Effector memory CD4-positive, alpha-beta T cell (primary cell): ENCODE measurements around the gene ZNF765.
A peak's percentile ranks its signal among the peaks of the same experiment; 100 is the strongest.
"Not testable (repeated sequence)": the region's sequence is repeated elsewhere in the genome, so short reads cannot be mapped to it uniquely, and the experiment has no call there.

Source experiments
- DNase-seq, 3 donors: peaks; one replicate each; pipeline ENCODE4 v3.0.0-alpha.2; 2020
- H3K27ac ChIP-seq: 2 replicates; pipeline ENCODE4 v1.7.0; 2013; ENCODE audit warnings: mild to moderate bottlenecking, low read length, moderate library complexity; ENCODE audit not compliant: insufficient read depth, poor library complexity, severe bottlenecking
- H3K27me3 ChIP-seq: replicated peaks from 2 replicates; pipeline ENCODE4 v1.7.0; 2013; ENCODE audit warnings: mild to moderate bottlenecking, low read length; ENCODE audit not compliant: insufficient read depth, control insufficient read depth, poor library complexity, severe bottlenecking
- H3K36me3 ChIP-seq: 2 replicates; pipeline ENCODE4 v1.7.0; 2013; ENCODE audit warnings: mild to moderate bottlenecking, low read length, moderate library complexity; ENCODE audit not compliant: control insufficient read depth, insufficient read depth
- H3K4me1 ChIP-seq: 2 replicates; pipeline ENCODE4 v1.7.0; 2013; ENCODE audit warnings: low read length, mild to moderate bottlenecking; ENCODE audit not compliant: control insufficient read depth, insufficient read depth, poor library complexity, severe bottlenecking
- H3K4me3 ChIP-seq: 2 replicates; pipeline ENCODE4 v1.7.0; 2013; ENCODE audit warnings: low read length, low read depth, mild to moderate bottlenecking; ENCODE audit not compliant: insufficient read depth, poor library complexity, severe bottlenecking
- H3K9me3 ChIP-seq: 2 replicates; pipeline ENCODE4 v1.7.0; 2013; ENCODE audit warnings: mild to moderate bottlenecking, low read length, moderate library complexity; ENCODE audit not compliant: control insufficient read depth

Gene ZNF765

DNA sequence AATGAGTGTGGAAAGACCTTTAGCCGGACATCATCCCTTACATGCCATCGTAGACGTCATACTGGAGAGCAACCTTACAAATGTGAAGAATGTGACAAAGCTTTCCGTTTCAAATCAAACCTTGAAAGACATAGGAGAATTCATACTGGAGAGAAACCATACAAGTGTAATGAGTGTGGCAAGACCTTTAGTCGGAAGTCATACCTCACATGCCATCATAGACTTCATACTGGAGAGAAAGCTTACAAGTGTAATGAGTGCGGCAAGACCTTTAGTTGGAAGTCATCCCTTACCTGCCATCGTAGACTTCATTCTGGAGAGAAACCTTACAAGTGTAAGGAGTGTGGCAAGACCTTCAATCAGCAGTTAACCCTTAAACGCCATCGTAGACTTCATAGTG is 60.9 kb downstream of the ZNF765 start:
- no peak overlapping the region for H3K4me3 ChIP-seq
- no peak for DNase-seq
- peaks cover 41% of the 10 kb centered on the region for H3K36me3 ChIP-seq
- H3K27ac ChIP-seq: no peak overlapping the region
- H3K9me3 ChIP-seq: peaks cover 51% of the 10 kb centered on the region
- no peaks in the 10 kb centered on the region for H3K4me1 ChIP-seq
- no peaks in the 10 kb centered on the region for H3K27me3 ChIP-seq

DNA sequence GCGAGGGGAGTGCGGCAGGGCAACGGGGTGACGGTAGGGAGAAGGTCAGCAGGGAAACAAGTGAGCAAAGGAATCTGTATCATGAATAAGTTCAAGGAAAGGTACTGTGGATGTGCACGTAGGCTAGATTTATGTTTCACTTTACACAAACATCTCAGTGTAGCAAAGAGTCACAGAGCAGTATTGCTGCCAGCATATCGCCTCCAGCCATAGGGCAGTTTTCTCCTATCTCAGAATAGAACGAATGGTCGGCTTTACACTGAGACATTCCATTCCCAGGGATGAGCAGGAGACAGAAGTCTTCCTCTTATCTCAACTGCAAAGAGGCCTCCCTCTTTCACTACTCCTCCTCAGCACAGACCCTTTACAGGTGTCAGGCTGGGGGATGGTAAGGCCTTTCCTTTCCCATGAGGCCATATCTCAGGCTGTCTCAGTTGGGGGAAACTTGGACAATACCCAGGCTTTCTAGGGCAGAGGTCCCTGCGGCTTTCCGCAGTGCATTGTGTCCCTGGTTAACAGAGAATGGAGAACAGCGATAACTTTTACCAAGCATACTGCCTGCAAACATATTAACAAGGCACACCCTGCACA is 65.3 kb downstream of the ZNF765 start:
- H3K9me3 ChIP-seq: peaks cover 25% of the 10 kb centered on the region
- not testable (repeated sequence) for H3K27me3 ChIP-seq, H3K27ac ChIP-seq, H3K36me3 ChIP-seq, DNase-seq, H3K4me1 ChIP-seq, H3K4me3 ChIP-seq

DNA sequence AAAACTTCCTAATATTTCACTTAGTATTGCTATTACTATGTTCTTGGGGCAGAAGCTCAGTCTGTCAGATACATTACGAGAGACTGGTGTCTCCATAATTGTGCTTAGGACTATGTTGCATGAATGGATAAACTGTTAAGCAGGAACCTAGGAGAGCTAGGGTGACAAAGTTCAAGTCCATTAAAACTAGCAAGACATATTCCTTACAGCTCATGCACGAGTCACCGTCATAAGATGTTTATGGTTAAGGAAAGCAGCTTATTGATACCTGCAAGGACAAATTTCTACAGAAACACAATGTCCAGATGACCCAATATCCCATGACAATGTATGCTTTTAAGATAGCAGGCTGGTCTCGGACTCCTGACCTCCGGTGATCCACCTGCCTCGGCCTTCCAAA is 66.9 kb downstream of the ZNF765 start:
- no peak for DNase-seq
- Histone ChIP-seq H3K9me3 (peaks cover 18% of the 10 kb centered on the region), H3K27me3 (no peaks in the 10 kb centered on the region), H3K4me3 (no peak overlapping the region), H3K4me1 (no peaks in the 10 kb centered on the region), H3K36me3 (no peaks in the 10 kb centered on the region), H3K27ac (no peak overlapping the region)

- H3K4me1 ChIP-seq: no peaks in the 10 kb centered on the region
- H3K4me3 ChIP-seq: no peak overlapping the region
- no peaks in the 10 kb centered on the region for H3K36me3 ChIP-seq
- no peaks in the 10 kb centered on the region for H3K27me3 ChIP-seq
- no peak for DNase-seq
- peaks cover 11% of the 10 kb centered on the region for H3K9me3 ChIP-seq
- no peak overlapping the region for H3K27ac ChIP-seq
These were observed 67.9 kb downstream of the ZNF765 start for GRCh38 chr19:53462861-53463260.

- no peak for DNase-seq
- no peaks in the 10 kb centered on the region for H3K36me3 ChIP-seq
- H3K27me3 ChIP-seq: no peaks in the 10 kb centered on the region
- H3K9me3 ChIP-seq: peaks cover 7% of the 10 kb centered on the region
- no peaks in the 10 kb centered on the region for H3K4me1 ChIP-seq
- no peak overlapping the region for H3K27ac ChIP-seq
- H3K4me3 ChIP-seq: no peak overlapping the region
These were observed 68.3 kb downstream of the ZNF765 start for GRCh38 chr19:53463263-53463662.

GRCh38 chr19:53466726-53467484 is 72.0 kb downstream of the ZNF765 start:
- H3K27ac ChIP-seq: peak overlapping the region; percentile 60
- no peaks in the 10 kb centered on the region for H3K27me3 ChIP-seq
- H3K4me3 ChIP-seq: peak overlapping the region; percentile 66
- no peaks in the 10 kb centered on the region for H3K4me1 ChIP-seq
- H3K36me3 ChIP-seq: no peaks in the 10 kb centered on the region
- DNase-seq: peak in 1 of 3 donors; percentile 0
- H3K9me3 ChIP-seq: peaks cover under 1% of the 10 kb centered on the region

GRCh38 chr19:53467485-53468262 is 72.7 kb downstream of the ZNF765 start, which contains the start of gene ZNF813:
Gene ZNF813, plus strand, starts transcription at chr19:53467733. Its CDS starts 16,090 bp downstream, at chr19:53483823.
- H3K4me1 ChIP-seq: no peaks in the 10 kb centered on the region
- DNase-seq: peak; percentile 92 to 95 (median 93)
- no peaks in the 10 kb centered on the region for H3K27me3 ChIP-seq
- H3K4me3 ChIP-seq: peak within 1 kb of the TSS; percentile 66
- H3K27ac ChIP-seq: peak within 1 kb of the TSS; percentile 60
- no peaks in the 10 kb centered on the region for H3K36me3 ChIP-seq
- H3K9me3 ChIP-seq: peaks cover 4% of the 10 kb centered on the region

- H3K27me3 ChIP-seq, H3K4me3 ChIP-seq, H3K36me3 ChIP-seq, H3K27ac ChIP-seq, DNase-seq, H3K9me3 ChIP-seq, H3K4me1 ChIP-seq: not testable (repeated sequence)
These were observed 73.7 kb downstream of the ZNF765 start for GRCh38 chr19:53468628-53469027.

DNA sequence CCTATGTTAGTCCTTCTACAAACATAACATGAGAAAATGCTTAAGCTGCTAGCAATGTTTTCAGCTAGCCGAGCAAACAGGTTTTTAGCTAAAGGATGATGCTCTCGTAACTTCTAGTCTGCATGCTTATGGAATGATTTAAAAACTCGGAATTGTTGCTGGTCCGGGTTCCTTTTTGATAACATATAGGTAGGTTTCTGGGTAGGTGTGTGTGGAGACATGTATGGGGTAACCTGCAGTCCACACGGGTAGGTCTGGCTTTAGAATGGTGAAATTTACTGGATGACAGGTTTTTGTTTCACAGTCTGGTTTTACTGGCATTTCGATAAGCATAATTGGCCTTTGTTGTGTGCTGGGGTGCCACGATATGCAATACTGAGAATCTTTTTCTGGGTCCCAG is 77.0 kb downstream of the ZNF765 start:
- no peaks in the 10 kb centered on the region for H3K27me3 ChIP-seq
- no peak for DNase-seq

DNA sequence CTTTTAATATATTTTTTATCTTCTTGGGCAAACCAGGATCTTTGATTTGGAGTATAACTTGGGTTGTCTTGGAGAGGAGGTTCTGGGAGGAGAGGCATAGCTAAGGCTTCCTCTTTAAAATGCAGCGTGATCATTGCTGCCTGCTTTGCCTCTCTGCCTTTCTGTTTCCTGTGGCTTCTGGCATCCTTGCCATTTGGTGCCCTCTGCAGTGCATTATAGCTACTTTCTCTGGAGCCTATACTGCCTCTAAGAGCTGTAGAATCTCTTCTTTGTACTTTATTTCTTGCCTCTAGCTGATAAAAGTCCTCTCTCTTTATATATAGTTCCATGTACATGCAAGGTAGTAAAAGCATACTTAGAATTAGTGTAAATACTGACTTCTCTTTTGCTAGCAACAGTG is 79.9 kb downstream of the ZNF765 start:
- H3K4me3 ChIP-seq, DNase-seq, H3K4me1 ChIP-seq, H3K27ac ChIP-seq, H3K27me3 ChIP-seq: not testable (repeated sequence)
- H3K36me3 ChIP-seq: peaks cover 41% of the 10 kb centered on the region
- peaks cover 20% of the 10 kb centered on the region for H3K9me3 ChIP-seq

More for the DNA sequence above, 77.0 kb downstream of the ZNF765 start:
- peaks cover 23% of the 10 kb centered on the region for H3K36me3 ChIP-seq
- H3K27ac ChIP-seq: no peak overlapping the region
- no peaks in the 10 kb centered on the region for H3K4me1 ChIP-seq
- no peak overlapping the region for H3K4me3 ChIP-seq
- peaks cover 8% of the 10 kb centered on the region for H3K9me3 ChIP-seq
